Chondrocyte (in vitro differentiated cells): ENCODE results near the gene RUNX1. TPM values are rescaled to one million over a fixed set of nuclear protein-coding genes. Genes with fewer than 3 reads are reported as not detected.

Experiments used
- DNase-seq: peaks from one replicate; pipeline ENCODE4 v3.0.0; 2021; ENCODE audit warnings: mixed read lengths, low spot score
- H3K27ac Mint-ChIP-seq: one replicate; pipeline ENCODE4 v1.8.0; 2021; ENCODE audit warnings: mild to moderate bottlenecking, moderate library complexity, mixed read lengths; ENCODE audit not compliant: unreplicated experiment
- H3K27me3 Mint-ChIP-seq: 2 replicates; pipeline ENCODE4 v1.8.0; 2021; ENCODE audit warnings: low read depth, mixed read lengths
- H3K36me3 Mint-ChIP-seq: 2 replicates; pipeline ENCODE4 v1.8.0; 2021; ENCODE audit warnings: low read depth, mixed read lengths
- H3K4me1 Mint-ChIP-seq: 2 replicates; pipeline ENCODE4 v1.8.0; 2021; ENCODE audit warnings: low read depth, mild to moderate bottlenecking, mixed read lengths
- H3K4me3 Mint-ChIP-seq: one replicate; pipeline ENCODE4 v1.8.0; 2021; ENCODE audit warnings: mild to moderate bottlenecking, moderate library complexity, mixed read lengths; ENCODE audit not compliant: unreplicated experiment
- H3K9me3 Mint-ChIP-seq: 2 replicates; pipeline ENCODE4 v1.8.0; 2021; ENCODE audit warnings: low read depth, mixed read lengths
- total RNA-seq: library from RNA; stranded (reverse); gene quantifications from 3 replicates; pipeline ENCODE4 v1.2.1, GENCODE V29; 2021
- TF ChIP-seq, protein P1 (sequence below): fragments of 200-600 bp; sonication (generic); IDR thresholded peaks from 2 replicates; pipeline ENCODE4 v1.5.0; 2021; ENCODE audit warnings: antibody characterized with exemption, mild to moderate bottlenecking, moderate library complexity

Gene RUNX1
- total RNA-seq, 1 donor from 2014 or later = 37.9 TPM

DNA sequence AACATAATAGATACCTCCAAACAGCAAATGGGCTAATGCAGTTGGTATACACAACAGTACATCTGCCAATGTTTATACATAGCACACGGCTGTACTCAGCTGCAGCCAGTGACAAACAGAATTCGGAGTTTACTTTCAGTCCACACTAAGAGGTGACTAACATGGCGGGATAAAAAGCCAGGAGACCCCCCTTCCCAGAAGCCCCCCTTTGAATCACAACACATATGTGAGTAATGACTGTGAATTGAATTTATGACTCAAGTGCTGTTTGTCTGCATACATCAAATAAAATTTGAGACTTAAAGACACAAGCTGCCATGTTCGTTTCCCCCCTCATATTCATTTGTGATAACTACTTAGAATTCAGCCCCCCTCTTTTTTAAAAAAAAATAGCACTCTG is 113.2 kb downstream of the RUNX1 start:
- TF ChIP-seq, protein P1, sequence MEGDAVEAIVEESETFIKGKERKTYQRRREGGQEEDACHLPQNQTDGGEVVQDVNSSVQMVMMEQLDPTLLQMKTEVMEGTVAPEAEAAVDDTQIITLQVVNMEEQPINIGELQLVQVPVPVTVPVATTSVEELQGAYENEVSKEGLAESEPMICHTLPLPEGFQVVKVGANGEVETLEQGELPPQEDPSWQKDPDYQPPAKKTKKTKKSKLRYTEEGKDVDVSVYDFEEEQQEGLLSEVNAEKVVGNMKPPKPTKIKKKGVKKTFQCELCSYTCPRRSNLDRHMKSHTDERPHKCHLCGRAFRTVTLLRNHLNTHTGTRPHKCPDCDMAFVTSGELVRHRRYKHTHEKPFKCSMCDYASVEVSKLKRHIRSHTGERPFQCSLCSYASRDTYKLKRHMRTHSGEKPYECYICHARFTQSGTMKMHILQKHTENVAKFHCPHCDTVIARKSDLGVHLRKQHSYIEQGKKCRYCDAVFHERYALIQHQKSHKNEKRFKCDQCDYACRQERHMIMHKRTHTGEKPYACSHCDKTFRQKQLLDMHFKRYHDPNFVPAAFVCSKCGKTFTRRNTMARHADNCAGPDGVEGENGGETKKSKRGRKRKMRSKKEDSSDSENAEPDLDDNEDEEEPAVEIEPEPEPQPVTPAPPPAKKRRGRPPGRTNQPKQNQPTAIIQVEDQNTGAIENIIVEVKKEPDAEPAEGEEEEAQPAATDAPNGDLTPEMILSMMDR = no peak
- H3K4me3 Mint-ChIP-seq = no peak overlapping the region
- no peaks in the 10 kb centered on the region for H3K9me3 Mint-ChIP-seq
- H3K36me3 Mint-ChIP-seq = no peaks in the 10 kb centered on the region
- no peak overlapping the region for H3K27ac Mint-ChIP-seq
- H3K27me3 Mint-ChIP-seq = no peaks in the 10 kb centered on the region
- no peak for DNase-seq
- H3K4me1 Mint-ChIP-seq = peaks cover 44% of the 10 kb centered on the region

DNA sequence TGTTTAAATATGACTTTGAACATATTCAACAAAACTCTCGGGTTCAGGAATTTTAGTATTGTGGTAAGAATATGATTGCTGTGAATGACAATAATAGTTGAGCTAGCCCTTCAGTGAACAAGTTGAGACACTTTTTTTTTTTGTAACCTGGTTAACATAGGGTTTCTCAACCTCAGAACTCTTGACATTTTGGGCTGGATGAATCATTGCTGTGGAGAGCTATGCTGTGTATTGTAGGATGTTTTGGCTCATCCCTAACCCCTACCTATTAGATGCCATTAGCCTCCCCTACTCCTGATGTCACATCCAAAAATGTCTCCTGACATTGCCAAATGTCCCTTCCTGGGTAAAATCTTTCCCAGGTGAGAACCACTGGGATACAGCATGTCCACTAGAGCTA is 113.7 kb downstream of the RUNX1 start:
- H3K27me3 Mint-ChIP-seq = no peaks in the 10 kb centered on the region
- H3K36me3 Mint-ChIP-seq = no peaks in the 10 kb centered on the region
- no peak overlapping the region for H3K27ac Mint-ChIP-seq
- peaks cover 49% of the 10 kb centered on the region for H3K4me1 Mint-ChIP-seq
- no peak for DNase-seq
- H3K9me3 Mint-ChIP-seq = no peaks in the 10 kb centered on the region
- TF ChIP-seq, protein P1 = no peak
- no peak overlapping the region for H3K4me3 Mint-ChIP-seq

DNA sequence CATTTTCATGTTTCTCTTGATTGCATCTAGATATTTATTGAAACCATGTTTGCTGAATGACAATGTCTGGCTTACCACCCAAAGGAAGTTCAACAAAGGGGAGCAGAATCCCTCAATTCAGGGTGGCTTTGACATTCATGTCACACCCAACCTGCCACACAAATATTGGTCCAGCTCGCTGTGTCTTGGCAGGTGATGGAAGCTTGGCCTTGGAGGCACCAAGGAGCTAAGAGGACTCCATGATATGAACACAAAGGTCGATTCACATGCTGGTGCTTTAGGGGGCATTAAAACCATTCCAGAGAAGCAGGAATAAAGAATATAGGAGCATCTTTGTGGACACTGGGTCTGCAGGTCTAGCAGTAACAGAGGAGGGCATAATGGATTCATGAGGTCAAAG is 114.8 kb downstream of the RUNX1 start:
- H3K4me3 Mint-ChIP-seq = no peak overlapping the region
- TF ChIP-seq, protein P1 = no peak
- H3K9me3 Mint-ChIP-seq = no peaks in the 10 kb centered on the region
- H3K27ac Mint-ChIP-seq = no peak overlapping the region
- H3K4me1 Mint-ChIP-seq = peaks cover 50% of the 10 kb centered on the region
- no peak for DNase-seq
- H3K36me3 Mint-ChIP-seq = no peaks in the 10 kb centered on the region
- no peaks in the 10 kb centered on the region for H3K27me3 Mint-ChIP-seq

DNA sequence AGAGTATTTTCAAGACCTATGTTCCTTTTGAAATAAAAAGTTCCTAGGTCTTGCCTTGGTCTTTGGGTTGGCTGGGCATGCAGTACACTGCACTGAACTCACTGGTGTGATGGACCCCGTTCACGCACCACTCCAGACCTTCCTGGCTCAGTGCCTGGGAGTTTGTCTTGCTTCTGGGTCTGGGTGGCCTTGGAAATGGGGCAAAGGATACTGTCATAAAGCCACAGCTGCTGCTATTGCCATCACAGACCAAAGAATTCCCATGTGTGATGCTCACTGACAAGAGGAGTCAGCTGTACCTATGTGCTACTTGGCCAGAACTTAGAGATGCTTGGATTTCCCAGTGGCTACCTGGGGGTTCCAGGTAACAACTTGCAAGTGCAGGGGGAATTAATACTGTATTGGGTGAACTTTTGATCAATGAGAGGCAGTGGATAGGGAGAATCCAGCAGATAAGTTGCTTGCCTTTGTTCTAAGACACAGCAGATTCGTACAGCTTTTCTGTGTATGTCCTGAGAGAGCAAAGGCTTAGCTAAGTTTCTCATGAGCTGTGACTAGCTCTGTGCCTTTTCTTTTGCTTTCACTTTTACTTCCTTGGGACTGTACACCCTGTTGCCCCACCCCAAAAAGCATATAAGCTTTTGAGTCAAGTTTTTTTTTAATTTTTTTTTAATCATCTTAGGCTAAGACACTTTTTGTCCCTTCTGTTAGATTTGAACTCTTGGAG is 115.3 kb downstream of the RUNX1 start:
- Mint-ChIP-seq H3K27ac (peak overlapping the region; percentile 0), H3K36me3 (no peaks in the 10 kb centered on the region), H3K27me3 (no peaks in the 10 kb centered on the region), H3K9me3 (no peaks in the 10 kb centered on the region), H3K4me3 (no peak overlapping the region), H3K4me1 (peaks cover 44% of the 10 kb centered on the region)
- TF ChIP-seq, protein P1 = no peak
- DNase-seq = no peak

DNA sequence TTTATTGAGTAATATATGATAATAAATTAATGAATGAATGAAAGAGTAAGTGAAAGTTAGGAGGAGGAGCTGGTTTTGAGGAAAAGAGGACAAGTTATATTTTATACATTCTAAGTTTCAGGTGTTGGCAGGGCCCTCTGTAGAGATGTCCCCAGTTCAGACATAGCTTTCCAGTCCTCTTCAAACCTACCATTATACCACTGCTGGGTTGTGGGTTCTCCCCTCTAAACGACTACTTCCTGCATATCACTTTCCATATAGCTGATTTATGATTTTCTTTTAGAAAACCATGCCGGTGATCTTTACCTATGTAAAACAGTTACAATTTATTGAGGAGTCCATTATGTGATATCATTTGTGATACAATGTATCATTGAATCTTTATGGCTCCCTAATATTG is 116.9 kb downstream of the RUNX1 start:
- Mint-ChIP-seq H3K27me3 (no peaks in the 10 kb centered on the region), H3K4me1 (peaks cover 30% of the 10 kb centered on the region), H3K27ac (no peak overlapping the region), H3K36me3 (no peaks in the 10 kb centered on the region), H3K4me3 (no peak overlapping the region), H3K9me3 (no peaks in the 10 kb centered on the region)
- TF ChIP-seq, protein P1 = no peak
- no peak for DNase-seq
